ENCODE results near the gene TUBA3E. TPM values are rescaled to one million over a fixed set of nuclear protein-coding genes. Genes with fewer than 3 reads are reported as not detected.
"Not testable (repeated sequence)": the region's sequence is repeated elsewhere in the genome, so short reads cannot be mapped to it uniquely, and the experiment has no call there.

Gene TUBA3E
- total and polyA plus RNA-seq, 9 of the 15 experiments (the other 6 are each of a cell fraction or from before 2014, with no cell fraction given), result 0.09 to 0.30 (median 0.13) TPM; not detected in 3

DNA sequence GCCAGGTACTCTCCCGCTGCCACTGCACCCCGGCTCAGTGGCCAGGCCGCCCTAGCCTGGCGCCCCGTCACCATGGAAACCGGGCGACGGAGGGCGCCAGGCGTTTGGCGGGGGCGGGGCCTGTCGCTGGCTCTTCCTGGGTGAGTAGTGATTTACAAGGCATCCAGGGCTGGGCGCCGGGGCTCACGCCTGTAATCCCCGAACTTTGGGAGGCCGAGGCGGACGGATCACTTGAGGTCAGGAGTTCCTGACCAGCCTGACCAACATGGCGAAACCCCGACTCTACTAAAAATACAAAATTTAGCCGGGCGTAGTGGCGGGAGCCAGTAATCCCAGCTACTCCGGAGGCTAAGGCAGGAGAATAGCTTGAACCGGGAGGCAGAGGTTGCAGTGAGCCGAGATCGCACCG is 53.2 kb downstream of the TUBA3E start, which contains the start of gene CCDC74B:
CCDC74B (minus strand) TSS at position 107 of the 409 bp plus-strand sequence. CDS start 116 bp downstream, outside the sequence.
- intact Hi-C loops (cut with micrococcal nuclease); H3K27ac ChIP-seq (ENCODE audit: extremely low read depth, low read depth, low read length); H3K4me2 ChIP-seq (ENCODE audit: insufficient read depth, low read length); H3K9me1 ChIP-seq (ENCODE audit: control insufficient read depth, insufficient read depth, low read length); H3K27me3 ChIP-seq (ENCODE audit: control insufficient read depth in 2 of 2, insufficient read depth in 2 of 2, low read length in 2 of 2); H4K20me1 ChIP-seq (replicated peaks; ENCODE audit: control insufficient read depth, insufficient read depth, low read length); H3K36me3 ChIP-seq (ENCODE audit: control insufficient read depth, insufficient read depth, low read length); FAIRE-seq; POLR2A ChIA-PET; H3K9me3 ChIP-seq (replicated peaks; ENCODE audit: control insufficient read depth, insufficient read depth, low read depth, low read length); H2AFZ ChIP-seq (ENCODE audit: low read depth, low read length); CTCF ChIA-PET (ENCODE audit: low intra/inter-chr PET ratio); BruUV-seq (replicated peaks); H3K79me2 ChIP-seq (ENCODE audit: control insufficient read depth, insufficient read depth, low read length): not testable (repeated sequence)
- peak in 1 of 4 experiments; percentile 60 for DNase-seq (ENCODE audit: extremely low read depth in 1 of 4, low spot score in 3 of 4)
- ATAC-seq, result peak; percentile 79
- WGBS (ENCODE audit: insufficient coverage, low coverage, missing lambda C conversion rate), result 22% methylated on average over 16 of the region's 30 CpGs
- Histone ChIP-seq H3K9ac (ENCODE audit: insufficient read depth in 1 of 2, low read depth in 2 of 2, low read length in 2 of 2) (peak within 1 kb of the TSS in 1 of 2 experiments; percentile 45; a peak in 1 of 4 replicates), H3K4me3 (peak within 1 kb of the TSS; percentile 18; the same call in 1 of the 2 replicates), H3K4me1 (replicated peaks in 1 of 2; ENCODE audit: control insufficient read depth in 2 of 2, insufficient read depth in 2 of 2, low read length in 2 of 2) (peaks cover 0 to 11% of the 10 kb centered on the region in 2 experiments; a peak in 2 of 5 replicates)
- in situ Hi-C loops (cut with MboI), result loop anchor here (5.0 kb wide), 1 partner anchor 1377 kb away; no protein-coding TSS in a partner anchor
- TF ChIP-seq SMAD4 (CRISPR knock-in tag; conservative IDR thresholded peaks at IDR 0.05) (0 out of 2 replicates have a peak, but pooled peaks have one; percentile 20), POLR2G (IDR thresholded peaks at IDR 0.05; ENCODE audit: low read depth, low read length) (peak; percentile 59), EGR1 (conservative IDR thresholded peaks at IDR 0.05) (peak; percentile 60), MEIS2 (IDR thresholded peaks at IDR 0.05; ENCODE audit: partially characterized antibody) (peak; percentile 87), CXXC5 (CRISPR knock-in tag; IDR thresholded peaks at IDR 0.05) (0 out of 2 replicates have a peak, but pooled peaks have one; percentile 16), NRF1 (conservative IDR thresholded peaks at IDR 0.05 in 1 of 2, IDR thresholded peaks at IDR 0.05 in 1 of 2) (peak in 1 of 2 experiments; percentile 18; a peak in 2 of 4 replicates), RFX1 (IDR thresholded peaks at IDR 0.05) (peak; percentile 91)
- TF ChIP-seq, protein P1, sequence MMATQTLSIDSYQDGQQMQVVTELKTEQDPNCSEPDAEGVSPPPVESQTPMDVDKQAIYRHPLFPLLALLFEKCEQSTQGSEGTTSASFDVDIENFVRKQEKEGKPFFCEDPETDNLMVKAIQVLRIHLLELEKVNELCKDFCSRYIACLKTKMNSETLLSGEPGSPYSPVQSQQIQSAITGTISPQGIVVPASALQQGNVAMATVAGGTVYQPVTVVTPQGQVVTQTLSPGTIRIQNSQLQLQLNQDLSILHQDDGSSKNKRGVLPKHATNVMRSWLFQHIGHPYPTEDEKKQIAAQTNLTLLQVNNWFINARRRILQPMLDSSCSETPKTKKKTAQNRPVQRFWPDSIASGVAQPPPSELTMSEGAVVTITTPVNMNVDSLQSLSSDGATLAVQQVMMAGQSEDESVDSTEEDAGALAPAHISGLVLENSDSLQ (IDR thresholded peaks at IDR 0.05), result peak; percentile 90
- TF ChIP-seq, protein P2, sequence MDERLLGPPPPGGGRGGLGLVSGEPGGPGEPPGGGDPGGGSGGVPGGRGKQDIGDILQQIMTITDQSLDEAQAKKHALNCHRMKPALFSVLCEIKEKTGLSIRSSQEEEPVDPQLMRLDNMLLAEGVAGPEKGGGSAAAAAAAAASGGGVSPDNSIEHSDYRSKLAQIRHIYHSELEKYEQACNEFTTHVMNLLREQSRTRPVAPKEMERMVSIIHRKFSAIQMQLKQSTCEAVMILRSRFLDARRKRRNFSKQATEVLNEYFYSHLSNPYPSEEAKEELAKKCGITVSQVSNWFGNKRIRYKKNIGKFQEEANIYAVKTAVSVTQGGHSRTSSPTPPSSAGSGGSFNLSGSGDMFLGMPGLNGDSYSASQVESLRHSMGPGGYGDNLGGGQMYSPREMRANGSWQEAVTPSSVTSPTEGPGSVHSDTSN (CRISPR knock-in tag; IDR thresholded peaks at IDR 0.05; ENCODE audit: low read depth), result not testable (repeated sequence)
- TF ChIP-seq, protein P2 (tag; conservative IDR thresholded peaks at IDR 0.05; ENCODE audit: low read depth), result peak; percentile 54

Data from K562 (cell line).